HL-60 (cell line): ENCODE measurements around the gene MYBPC3.
A peak's percentile ranks its signal among the peaks of the same experiment; 100 is the strongest.

ENCODE experiments used
- CTCF ChIP-seq: IDR thresholded peaks from one replicate; pipeline ENCODE4 v1.5.1; 2011; ENCODE audit warnings: low read length, control low read depth, inconsistent platforms; ENCODE audit not compliant: insufficient read depth
- POLR2AphosphoS5 ChIP-seq: IDR thresholded peaks from 2 replicates; pipeline ENCODE4 v1.6.1; 2012; ENCODE audit warnings: low read depth

- TF ChIP-seq CTCF = no peak
- TF ChIP-seq POLR2AphosphoS5 = peak; percentile 70
Measured at GRCh38 chr11:47391077-47391583, 38.6 kb upstream of the MYBPC3 start.
